T-helper 2 cell treated with Interferon-gamma antibody and Interleukin-4, amounts not matched to agents 100 ng/mL and 5 ng/mL, for 36 hours (primary cell): Measurements from ENCODE around the gene NHLRC2. TPM values are rescaled to one million over a fixed set of nuclear protein-coding genes. Genes with fewer than 3 reads are reported as not detected.

Experiments used
- total RNA-seq: library from RNA; stranded (reverse); gene quantifications from 2 replicates; pipeline ENCODE4 v1.2.3, GENCODE V29; 2022

NHLRC2 gene
- total RNA-seq, 1 donor from 2014 or later: 25.4 TPM

Other genes starting within 250 kb of the NHLRC2 start
- not detected in 2 replicates for gene NRAP, start 190.6 kb upstream of the NHLRC2 start, total RNA-seq
- gene CASP7, start 174.7 kb upstream of the NHLRC2 start, total RNA-seq: 30.4 and 32.0 TPM in 2 replicates
- 0.11 TPM in 1 of 2 replicates, not detected in the other for gene PLEKHS1, start 103.0 kb upstream of the NHLRC2 start, total RNA-seq
- 14.4 and 15.6 TPM in 2 replicates for gene DCLRE1A, start 579 bp upstream of the NHLRC2 start, total RNA-seq
- not detected in 2 replicates for gene ADRB1, start 189.2 kb downstream of the NHLRC2 start, total RNA-seq